ENCODE results near the gene PROB1.
"Not testable (repeated sequence)": the region's sequence is repeated elsewhere in the genome, so short reads cannot be mapped to it uniquely, and the experiment has no call there.

The PROB1 gene

DNA sequence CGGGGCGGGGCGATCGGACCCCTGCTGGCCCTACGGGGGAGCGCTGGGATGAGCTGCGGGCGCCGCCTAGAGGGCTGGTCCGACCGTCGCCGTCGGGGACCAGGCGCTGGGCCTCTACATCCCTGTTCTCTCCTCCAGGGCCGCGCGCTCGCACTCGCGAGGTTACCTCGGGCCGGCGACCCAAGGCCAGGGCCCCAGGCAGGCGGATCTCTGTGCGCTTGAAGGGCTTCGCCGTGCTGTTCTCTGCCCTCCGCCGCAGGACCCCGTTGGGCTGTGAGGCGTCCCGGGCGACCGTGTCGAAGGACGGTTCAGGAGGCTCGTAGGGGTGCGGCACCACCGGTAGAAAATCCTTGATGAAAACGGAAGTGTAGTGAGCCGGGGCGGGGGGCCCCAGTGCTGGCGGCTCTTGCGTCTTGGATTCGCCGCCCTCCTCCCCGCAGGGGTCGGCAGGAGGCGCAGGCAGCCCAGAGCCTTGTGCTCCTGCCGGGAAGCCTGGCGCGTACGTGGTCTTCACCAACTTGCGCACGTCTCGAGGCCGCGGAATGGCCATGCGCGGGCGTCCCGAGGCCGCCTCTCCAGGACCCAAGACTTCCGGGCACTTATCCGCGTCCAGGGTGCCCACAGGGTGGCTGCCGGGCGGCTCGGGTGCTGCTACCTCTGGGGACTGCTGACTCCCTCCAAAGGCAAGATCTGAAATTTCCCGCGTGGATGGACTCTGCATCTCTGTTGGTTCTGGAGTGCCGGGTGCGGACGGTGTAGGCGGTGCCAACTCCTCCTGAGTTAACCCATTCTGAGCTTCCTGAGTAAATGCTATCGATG, 2.0 kb downstream of the PROB1 start:
- Mint-ChIP-seq H3K9me3 (no peaks in the 10 kb centered on the region), H3K4me1 (peaks cover 50% of the 10 kb centered on the region)

DNA sequence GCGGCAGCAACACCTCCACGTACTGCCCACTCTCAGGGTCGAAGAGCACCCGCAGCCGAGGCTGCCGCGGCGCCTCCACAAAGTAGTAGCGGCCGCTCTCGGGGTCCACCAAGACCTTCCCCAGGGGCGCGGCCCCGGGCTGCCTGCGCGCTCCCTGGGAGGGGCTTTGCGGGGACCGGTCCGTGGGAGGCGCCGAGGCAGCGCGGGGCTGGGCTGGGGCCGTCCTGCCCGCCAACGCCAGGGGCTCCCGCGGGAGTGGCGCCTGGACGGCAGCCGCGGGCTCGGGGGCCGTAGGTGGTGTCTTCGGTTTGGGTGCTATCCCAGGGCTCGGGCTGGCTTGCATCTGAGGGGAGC, 2.6 kb downstream of the PROB1 start:
- peaks cover 52% of the 10 kb centered on the region for H3K4me1 Mint-ChIP-seq
- H3K27me3 Mint-ChIP-seq: no peaks in the 10 kb centered on the region
- H3K9me3 Mint-ChIP-seq: no peaks in the 10 kb centered on the region
- no peak for ATAC-seq
- peaks cover 3% of the 10 kb centered on the region for H3K36me3 Mint-ChIP-seq (ENCODE audit: low read depth)
- peak overlapping the region; percentile 92 for H3K4me3 Mint-ChIP-seq
- no peak for DNase-seq
- H3K27ac Mint-ChIP-seq: peak overlapping the region; percentile 86

More for the DNA sequence above, 2.0 kb downstream of the PROB1 start:
- ATAC-seq: peak; percentile 74
- peak; percentile 92 for DNase-seq
- H3K36me3 Mint-ChIP-seq (ENCODE audit: low read depth): peaks cover 3% of the 10 kb centered on the region
- peak overlapping the region; percentile 86 for H3K27ac Mint-ChIP-seq
- H3K27me3 Mint-ChIP-seq: no peaks in the 10 kb centered on the region
- peak overlapping the region; percentile 92 for H3K4me3 Mint-ChIP-seq

DNA sequence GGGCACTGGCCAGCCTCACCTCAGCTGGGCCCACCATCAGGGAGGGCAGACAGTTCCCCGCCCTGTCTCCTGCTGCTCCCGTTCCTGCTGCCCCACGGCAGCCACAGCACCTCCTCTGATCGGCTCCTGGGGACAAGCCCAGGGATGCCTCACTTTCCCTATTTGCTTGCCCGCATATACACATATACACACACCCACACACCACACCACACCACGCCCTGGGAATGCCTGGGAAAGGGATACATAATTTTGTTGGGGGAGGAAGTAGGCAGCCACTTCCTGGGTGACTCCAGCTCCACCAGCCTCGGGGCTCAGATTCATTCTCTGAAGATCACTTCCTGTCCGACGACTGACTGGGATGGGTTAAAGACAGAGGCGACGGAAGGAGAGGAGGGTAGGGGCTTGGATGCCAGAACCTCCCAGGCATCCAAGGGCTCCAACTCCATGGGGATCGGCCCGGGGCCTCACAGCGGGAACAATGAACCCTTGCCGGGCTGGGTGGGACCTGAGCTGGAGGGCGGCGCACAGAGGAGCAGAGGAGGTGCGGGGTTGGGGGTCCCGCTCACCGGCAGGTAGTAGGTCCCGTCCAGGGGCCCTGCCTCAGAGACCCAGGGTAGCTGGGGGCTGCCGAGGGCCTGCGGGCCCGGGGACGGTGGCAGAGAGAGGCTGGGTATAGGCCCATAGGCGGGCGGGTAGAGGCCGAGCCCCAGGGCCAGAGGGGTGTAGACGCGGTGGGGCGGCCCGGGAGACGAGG, 3.2 kb downstream of the PROB1 start:
- peak overlapping the region; percentile 92 for H3K4me3 Mint-ChIP-seq
- DNase-seq (no peak), ATAC-seq (peak; percentile 1)
- H3K4me1 Mint-ChIP-seq: peaks cover 54% of the 10 kb centered on the region
- no peaks in the 10 kb centered on the region for H3K9me3 Mint-ChIP-seq
- H3K27me3 Mint-ChIP-seq: no peaks in the 10 kb centered on the region
- peaks cover 5% of the 10 kb centered on the region for H3K36me3 Mint-ChIP-seq (ENCODE audit: low read depth)
- peak overlapping the region; percentile 95 for H3K27ac Mint-ChIP-seq

DNA sequence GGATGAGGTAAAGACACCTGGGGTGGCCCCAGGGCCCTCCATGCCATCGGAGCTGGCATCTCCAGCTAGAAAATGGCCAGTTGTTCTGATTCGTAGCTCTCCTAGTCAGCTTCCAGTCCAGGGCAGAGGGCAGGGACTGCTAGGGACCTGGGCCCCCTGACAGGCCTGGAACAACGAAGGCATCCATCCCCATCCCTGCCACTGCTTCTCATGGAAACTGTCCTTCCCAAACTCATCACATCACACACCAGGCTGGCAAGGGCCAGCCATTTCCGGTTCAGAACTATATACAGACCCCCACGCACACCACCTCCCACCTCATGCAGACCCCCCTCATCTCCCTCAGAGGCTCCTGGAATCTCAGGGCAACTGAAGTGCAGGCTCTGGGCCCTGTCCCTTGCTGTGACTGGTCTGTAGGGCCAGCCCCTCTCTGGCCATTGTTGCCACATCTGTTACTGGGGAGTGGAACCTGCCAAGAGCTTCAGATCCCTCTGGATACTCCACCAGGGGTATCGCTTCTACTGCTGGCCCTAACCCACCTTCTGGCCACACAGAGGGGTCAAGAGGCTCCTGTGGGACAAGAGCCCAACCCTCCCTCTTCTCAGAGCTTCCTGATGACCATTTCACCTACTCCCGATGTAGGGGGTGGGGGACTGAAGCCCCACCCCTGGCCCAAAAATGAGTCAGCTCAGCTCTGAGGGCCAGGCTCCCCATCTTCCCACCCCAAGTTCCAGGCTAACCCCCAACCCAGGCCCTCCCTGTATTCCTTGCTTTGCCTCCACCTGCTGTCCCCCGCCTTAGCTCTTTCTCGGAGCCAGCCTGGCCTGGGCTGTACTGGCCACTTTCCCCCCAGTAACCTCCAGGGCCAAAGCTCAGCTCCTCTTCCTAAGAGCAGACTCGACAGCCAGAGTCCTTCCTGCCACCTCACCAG, 4.0 kb downstream of the PROB1 start:
- no peaks in the 10 kb centered on the region for H3K9me3 Mint-ChIP-seq
- H3K27me3 Mint-ChIP-seq: no peaks in the 10 kb centered on the region
- H3K36me3 Mint-ChIP-seq (ENCODE audit: low read depth): peaks cover 2% of the 10 kb centered on the region
- no peak for ATAC-seq
- DNase-seq: no peak
- H3K4me1 Mint-ChIP-seq: peaks cover 57% of the 10 kb centered on the region
- peak overlapping the region; percentile 92 for H3K4me3 Mint-ChIP-seq
- H3K27ac Mint-ChIP-seq: peak overlapping the region; percentile 95

DNA sequence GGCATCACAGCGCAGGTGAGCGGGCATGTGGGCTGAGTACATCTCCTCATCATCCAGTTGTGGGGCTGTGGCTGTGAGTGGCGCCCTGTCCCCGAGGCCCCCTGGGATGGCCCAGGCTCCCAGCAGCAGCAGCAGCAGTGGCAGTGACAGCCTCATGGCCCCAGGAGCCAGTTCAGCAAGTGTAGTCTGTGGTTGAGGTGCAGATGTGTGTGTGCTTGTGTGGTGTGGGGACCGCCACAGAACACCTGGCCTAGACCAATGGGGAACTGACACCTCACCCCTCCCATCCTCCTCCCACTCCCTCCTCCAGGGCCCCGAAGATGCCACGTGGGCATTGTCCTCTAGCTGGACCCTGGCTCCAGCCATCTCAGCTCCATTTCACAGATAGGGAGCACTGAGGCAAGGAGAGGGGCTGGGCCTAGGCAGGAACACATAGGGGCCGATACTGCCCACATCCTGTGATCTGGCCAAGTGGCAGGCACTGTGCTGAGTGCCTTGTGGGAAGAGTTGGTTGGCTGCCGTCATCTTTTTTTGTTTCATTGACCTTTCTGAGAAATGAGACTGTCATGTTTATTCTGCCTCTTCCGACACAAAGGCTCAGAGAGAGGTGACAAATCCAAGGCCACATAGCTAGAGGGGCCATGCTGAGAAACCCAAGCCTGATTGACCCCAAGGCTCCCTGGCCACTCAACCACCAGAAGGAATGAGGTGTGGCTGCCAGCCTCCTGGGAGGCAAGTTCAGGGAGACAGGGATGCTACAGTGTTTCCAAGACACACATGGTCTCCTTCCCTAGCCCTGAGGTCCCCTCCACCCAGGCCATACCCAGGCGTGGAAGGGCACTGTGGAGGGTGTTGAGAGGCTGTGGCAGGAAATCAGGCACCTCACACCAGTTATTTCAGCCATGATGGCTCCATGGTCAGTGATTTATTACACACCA, 4.9 kb downstream of the PROB1 start, which contains the start of gene MZB1:
Gene MZB1, minus strand, starts transcription at position 213 of the 938 bp plus-strand sequence. Its CDS starts 57 bp downstream, at position 156.
- Mint-ChIP-seq H3K27ac (peak within 1 kb of the TSS; percentile 95), H3K36me3 (ENCODE audit: low read depth) (peaks cover 2% of the 10 kb centered on the region), H3K27me3 (no peaks in the 10 kb centered on the region), H3K9me3 (no peaks in the 10 kb centered on the region), H3K4me1 (peaks cover 64% of the 10 kb centered on the region), H3K4me3 (peak within 1 kb of the TSS; percentile 92)
- ATAC-seq: peak; percentile 72
- DNase-seq: peak; percentile 76

DNA sequence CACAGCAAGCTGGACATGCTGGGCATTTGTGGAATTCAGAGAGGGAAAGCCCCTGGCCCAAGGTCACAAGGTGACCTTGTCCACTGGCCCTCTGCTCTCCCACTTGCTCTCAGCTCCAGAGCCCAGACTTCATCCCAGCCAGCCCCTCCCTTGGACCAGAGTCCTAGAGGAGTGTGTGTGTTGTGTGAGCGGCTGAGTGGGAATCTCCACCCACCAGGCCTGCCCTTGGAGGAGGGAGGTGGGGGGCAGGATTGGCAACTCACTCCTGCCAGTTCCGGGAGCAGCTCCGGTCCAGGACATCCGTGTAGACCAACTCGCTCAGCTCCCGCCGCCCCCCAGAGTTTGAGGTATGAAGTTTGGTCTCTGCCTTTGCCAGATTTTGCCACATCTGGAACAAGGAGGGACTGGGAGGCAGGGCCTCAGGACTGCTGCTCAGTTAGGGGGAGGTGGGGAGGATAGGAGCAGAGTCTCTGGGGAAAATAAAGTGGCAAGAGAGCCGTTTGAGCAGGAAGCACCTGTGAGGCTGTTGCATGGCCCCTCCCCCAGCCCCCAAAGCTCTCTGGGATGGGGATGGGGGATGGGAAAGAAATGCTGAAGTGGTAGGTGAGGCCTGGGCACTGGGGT, 6.6 kb downstream of the PROB1 start:
- no peak for ATAC-seq
- Mint-ChIP-seq H3K27me3 (no peaks in the 10 kb centered on the region), H3K4me3 (peak overlapping the region; percentile 92)

DNA sequence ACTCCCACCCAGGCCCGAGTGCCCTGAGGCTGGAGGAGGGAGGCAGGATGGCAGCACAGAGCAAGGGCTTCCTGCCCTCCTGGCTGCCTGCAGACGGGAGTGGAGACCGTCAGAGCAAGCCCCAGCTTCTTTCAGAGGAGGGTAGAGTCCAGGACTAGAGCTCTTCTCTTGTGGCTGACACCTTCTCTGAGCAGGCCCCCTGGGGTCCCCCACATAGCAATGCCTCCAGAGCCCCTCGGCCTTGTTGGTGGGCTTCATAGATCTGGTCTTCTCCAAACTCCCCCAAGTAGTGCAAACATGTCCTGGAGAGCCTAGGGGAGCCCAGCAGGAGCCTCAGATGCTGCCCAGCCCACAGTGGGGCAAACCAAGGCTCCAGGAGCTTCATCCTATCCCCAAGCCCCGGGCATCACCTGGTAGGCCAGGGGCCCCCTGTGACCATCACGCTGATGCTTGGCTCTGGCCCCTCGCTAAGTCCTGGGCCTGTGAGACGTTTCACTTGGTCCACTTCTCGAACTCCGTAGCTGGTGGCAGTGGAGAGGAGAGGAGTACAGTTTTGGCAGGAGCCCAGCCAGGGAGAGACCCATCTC, 7.2 kb downstream of the PROB1 start:
- no peak overlapping the region for H3K27ac Mint-ChIP-seq
- peak overlapping the region; percentile 92 for H3K4me3 Mint-ChIP-seq
- no peak for ATAC-seq
- H3K27me3 Mint-ChIP-seq: no peaks in the 10 kb centered on the region
- DNase-seq: no peak
- no peaks in the 10 kb centered on the region for H3K9me3 Mint-ChIP-seq
- H3K4me1 Mint-ChIP-seq: peaks cover 67% of the 10 kb centered on the region
- peaks cover 2% of the 10 kb centered on the region for H3K36me3 Mint-ChIP-seq (ENCODE audit: low read depth)

More for the DNA sequence above, 6.6 kb downstream of the PROB1 start:
- H3K27ac Mint-ChIP-seq: no peak overlapping the region
- peaks cover 70% of the 10 kb centered on the region for H3K4me1 Mint-ChIP-seq
- H3K36me3 Mint-ChIP-seq (ENCODE audit: low read depth): peaks cover 2% of the 10 kb centered on the region
- no peaks in the 10 kb centered on the region for H3K9me3 Mint-ChIP-seq
- DNase-seq: no peak

DNA sequence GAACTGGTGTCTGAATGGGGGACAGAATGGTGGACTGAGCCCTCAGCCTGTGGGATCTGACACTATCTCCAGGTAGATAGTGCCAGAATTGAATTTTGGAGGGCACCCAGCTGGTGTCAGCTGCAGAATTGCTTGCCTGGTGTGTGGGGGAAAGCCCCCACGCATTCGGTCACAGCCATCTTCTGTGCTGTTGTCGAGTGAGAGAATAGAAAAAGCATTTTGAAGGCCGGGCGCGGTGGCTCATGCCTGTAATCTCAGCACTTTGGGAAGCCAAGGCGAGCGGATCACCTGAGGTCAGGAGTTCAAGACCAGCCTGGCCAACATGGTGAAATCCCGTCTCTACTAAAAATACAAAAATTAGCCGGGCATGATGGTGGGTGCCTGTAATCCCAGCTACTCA, 7.9 kb downstream of the PROB1 start:
- not testable (repeated sequence) for H3K4me3 Mint-ChIP-seq; DNase-seq; ATAC-seq; H3K27me3 Mint-ChIP-seq; H3K36me3 Mint-ChIP-seq (ENCODE audit: low read depth); H3K9me3 Mint-ChIP-seq
- Mint-ChIP-seq H3K4me1 (peaks cover 71% of the 10 kb centered on the region), H3K27ac (peak overlapping the region; percentile 31)

DNA sequence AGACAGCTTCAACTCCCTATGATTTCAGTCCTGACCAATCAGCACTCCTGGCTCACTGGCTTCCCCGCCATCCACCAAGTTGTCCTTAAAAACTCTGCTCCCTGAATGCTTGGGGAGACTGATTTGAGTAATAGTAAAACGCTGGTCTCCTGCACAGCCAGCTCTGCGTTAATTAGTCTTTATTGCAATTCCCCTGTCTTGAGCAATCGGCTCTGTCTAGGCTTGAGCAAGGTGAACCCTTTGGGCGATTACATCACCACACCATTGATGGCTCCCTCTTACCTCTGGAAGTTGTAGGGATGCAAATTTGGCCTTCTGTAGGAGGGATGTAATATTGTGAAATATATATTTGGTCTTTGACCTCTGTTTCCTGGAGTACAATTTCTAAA, 8.9 kb downstream of the PROB1 start:
- no peak overlapping the region for H3K4me3 Mint-ChIP-seq
- no peak for ATAC-seq
- peaks cover 62% of the 10 kb centered on the region for H3K4me1 Mint-ChIP-seq
- no peaks in the 10 kb centered on the region for H3K27me3 Mint-ChIP-seq
- peaks cover 2% of the 10 kb centered on the region for H3K36me3 Mint-ChIP-seq (ENCODE audit: low read depth)
- H3K27ac Mint-ChIP-seq: peak overlapping the region; percentile 31
- DNase-seq: no peak
- H3K9me3 Mint-ChIP-seq: no peaks in the 10 kb centered on the region

DNA sequence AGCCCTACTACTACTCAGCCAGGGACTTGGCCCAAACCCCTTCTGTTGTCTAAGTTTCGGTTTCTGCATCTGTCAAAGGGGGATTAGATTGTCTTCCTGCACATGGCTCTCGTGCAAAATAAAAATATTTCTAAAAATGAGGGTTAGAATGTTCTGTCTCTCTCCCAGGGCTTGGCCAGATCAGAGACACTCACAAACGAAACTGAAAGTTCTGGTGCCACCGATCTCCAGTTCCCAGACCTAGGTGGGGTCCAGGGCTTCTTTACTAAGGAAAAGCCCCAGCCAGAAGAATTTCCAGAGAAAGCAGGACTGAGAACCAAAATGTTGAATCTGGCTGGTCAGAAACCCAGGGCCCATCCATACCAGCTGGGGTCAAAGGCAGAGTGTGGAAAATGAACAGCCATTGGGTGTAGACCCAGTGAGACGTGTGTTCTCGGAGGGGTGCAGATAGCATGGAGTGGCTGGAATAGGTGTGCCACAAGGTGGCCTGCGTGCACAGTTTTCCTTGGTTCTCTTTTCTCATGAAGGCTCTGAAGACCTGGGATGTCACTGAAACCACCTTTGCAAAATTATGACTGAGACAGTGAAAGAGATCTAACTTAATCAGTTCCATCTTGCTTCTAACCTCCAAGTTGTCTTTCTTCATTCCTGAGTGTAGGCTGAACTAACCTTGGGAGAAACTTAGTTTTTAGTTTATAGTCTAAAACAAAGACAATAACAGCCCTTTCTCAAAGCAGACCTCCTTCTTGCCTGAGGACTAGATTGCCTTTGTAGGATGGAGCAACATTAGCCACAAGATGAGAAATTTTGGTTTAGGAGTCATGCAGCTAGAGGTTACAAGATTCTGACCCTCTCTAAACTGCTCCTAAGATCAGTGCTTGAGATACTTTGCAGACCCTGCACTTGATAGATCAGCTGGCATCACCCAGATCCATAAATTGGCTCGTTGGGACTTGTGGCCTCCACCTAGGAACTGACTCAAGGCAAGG, 9.5 kb downstream of the PROB1 start:
- Mint-ChIP-seq H3K27me3 (no peaks in the 10 kb centered on the region), H3K9me3 (no peaks in the 10 kb centered on the region), H3K4me1 (peaks cover 55% of the 10 kb centered on the region), H3K36me3 (ENCODE audit: low read depth) (peaks cover 2% of the 10 kb centered on the region), H3K27ac (peak overlapping the region; percentile 78), H3K4me3 (peak overlapping the region; percentile 54)
- DNase-seq (no peak), ATAC-seq (no peak)

DNA sequence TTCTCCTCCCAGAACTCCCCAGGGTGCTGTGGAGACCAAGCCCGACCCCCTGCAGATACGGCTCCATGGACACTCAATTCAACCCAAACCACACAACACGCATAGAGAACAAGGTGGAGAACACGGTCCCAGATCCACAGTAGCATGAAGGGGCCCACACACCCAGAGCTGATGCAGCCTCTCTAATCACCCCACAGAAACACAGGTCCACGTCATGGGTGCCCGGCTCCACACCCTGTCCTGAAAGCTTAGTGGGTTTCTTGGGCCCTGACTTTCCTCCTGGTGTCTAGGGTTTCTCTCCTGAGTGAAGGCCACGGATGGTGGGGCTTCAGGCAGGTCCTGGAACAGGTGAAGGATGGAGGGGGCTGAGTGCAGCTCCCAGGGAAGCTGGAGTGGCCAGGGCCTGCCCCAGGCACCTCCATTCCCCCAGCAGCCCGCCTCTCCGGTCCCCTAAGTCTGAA, 10.3 kb downstream of the PROB1 start:
- no peaks in the 10 kb centered on the region for H3K27me3 Mint-ChIP-seq
- DNase-seq: no peak
- H3K9me3 Mint-ChIP-seq: no peaks in the 10 kb centered on the region
- no peak for ATAC-seq
- peak overlapping the region; percentile 78 for H3K27ac Mint-ChIP-seq
- peaks cover 2% of the 10 kb centered on the region for H3K36me3 Mint-ChIP-seq (ENCODE audit: low read depth)
- peaks cover 48% of the 10 kb centered on the region for H3K4me1 Mint-ChIP-seq
- H3K4me3 Mint-ChIP-seq: no peak overlapping the region

Measured in activated naive CD8-positive, alpha-beta T cell treated with anti-CD3 and anti-CD28 coated beads, Interleukin-2, amount 50 U/mL, for 24 hours (primary cell).